Fibroblast of pulmonary artery (primary cell): Measurements from ENCODE around the gene RNF220.

Experiments used
- DNase-seq: peaks from one replicate; pipeline ENCODE4 v3.0.0-alpha.2; 2010; ENCODE audit warnings: low read depth
- H3K4me3 ChIP-seq: replicated peaks from 2 replicates; pipeline ENCODE4 v1.5.1; 2011; ENCODE audit warnings: low read depth, mild to moderate bottlenecking, control low read depth, low read length, moderate library complexity
- TF ChIP-seq, protein P1 (sequence below): IDR thresholded peaks from 2 replicates; pipeline ENCODE4 v1.5.1; 2011; ENCODE audit warnings: mild to moderate bottlenecking, control low read depth, low read length, inconsistent platforms; ENCODE audit errors: missing control alignments

Gene RNF220

DNA sequence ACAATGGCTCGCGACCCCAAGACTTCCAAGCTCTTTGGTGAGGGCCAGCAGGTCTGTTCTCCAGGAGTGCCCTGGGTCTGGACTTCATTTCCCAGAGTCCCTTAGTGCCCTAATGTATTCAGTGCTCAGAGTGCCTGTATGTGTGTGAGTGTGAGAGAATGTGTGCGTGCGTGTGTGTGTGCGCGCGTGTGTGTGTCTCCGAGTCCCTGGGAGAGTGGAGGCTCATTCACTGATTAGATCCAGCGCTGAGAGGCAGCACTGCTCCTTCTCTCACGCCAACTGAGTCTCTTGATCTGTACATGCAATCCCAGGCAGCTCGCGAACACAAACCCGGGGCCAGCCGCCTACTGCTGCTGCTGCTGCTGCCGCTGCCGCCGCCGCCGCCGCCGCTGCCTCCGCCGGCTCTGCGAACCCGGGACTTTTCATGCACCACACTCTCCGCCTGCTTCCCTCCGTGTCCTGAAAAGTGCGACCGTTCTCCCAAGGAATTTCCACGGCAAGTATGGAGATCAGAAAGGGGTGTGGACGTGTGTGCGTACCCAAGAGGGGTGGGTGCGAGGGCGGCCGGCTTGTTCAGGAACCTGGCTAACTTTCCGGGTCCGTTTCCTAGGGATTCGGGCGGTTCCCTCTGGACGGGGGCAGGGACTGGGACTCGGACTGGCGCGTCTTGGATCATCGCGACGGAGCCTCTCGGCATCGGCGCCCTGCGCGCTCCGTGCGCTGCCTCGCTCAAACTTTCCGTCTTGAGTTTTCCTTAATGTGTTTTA, at the start of gene RNF220:
Gene RNF220, plus strand, starts transcription at position 225 of the 767 bp plus-strand sequence.
- DNase-seq: peak; percentile 67
- TF ChIP-seq, protein P1, sequence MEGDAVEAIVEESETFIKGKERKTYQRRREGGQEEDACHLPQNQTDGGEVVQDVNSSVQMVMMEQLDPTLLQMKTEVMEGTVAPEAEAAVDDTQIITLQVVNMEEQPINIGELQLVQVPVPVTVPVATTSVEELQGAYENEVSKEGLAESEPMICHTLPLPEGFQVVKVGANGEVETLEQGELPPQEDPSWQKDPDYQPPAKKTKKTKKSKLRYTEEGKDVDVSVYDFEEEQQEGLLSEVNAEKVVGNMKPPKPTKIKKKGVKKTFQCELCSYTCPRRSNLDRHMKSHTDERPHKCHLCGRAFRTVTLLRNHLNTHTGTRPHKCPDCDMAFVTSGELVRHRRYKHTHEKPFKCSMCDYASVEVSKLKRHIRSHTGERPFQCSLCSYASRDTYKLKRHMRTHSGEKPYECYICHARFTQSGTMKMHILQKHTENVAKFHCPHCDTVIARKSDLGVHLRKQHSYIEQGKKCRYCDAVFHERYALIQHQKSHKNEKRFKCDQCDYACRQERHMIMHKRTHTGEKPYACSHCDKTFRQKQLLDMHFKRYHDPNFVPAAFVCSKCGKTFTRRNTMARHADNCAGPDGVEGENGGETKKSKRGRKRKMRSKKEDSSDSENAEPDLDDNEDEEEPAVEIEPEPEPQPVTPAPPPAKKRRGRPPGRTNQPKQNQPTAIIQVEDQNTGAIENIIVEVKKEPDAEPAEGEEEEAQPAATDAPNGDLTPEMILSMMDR: no peak
- H3K4me3 ChIP-seq: peak within 1 kb of the TSS; percentile 42

DNA sequence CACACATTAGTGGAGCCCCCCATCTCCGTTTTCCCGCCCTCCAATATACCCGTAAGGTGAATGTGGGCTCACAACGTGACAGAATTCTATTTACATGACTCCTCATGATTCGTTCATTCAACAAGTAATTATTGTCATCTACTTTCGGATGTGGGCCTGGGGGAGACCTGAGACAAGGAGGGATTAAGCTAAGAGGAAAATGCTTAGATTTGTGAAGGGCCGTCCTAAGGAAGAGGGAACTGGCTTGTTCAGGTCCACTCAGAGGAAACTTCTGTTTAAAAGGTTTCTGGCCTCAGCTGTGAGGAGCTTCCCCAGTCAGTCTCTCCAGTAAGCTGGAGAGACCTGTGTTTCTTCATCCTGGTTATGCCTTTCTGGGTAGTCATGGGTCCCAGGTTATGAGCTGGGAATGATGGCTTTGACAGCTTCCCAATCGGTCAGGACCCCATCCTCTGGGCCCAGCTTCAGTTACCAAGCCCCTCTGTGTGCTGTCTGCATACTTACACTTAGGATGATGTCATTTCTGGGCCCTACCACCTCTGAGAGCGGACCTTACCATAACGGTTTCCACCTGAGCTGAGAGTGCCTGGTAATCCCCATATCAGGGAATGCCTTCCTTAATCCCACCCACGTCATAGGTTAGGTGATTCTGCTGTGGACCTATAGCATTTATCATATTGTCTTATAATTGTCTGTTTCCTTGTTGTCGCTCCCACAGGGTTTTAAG, 49.3 kb upstream of the RNF220 start:
- TF ChIP-seq, protein P1: no peak
- DNase-seq: no peak
- peak overlapping the region; percentile 30 for H3K4me3 ChIP-seq

- TF ChIP-seq, protein P1: no peak
- no peak for DNase-seq
- no peak overlapping the region for H3K4me3 ChIP-seq
These were observed 47.3 kb upstream of the RNF220 start for GRCh38 chr1:44357710-44358109.

DNA sequence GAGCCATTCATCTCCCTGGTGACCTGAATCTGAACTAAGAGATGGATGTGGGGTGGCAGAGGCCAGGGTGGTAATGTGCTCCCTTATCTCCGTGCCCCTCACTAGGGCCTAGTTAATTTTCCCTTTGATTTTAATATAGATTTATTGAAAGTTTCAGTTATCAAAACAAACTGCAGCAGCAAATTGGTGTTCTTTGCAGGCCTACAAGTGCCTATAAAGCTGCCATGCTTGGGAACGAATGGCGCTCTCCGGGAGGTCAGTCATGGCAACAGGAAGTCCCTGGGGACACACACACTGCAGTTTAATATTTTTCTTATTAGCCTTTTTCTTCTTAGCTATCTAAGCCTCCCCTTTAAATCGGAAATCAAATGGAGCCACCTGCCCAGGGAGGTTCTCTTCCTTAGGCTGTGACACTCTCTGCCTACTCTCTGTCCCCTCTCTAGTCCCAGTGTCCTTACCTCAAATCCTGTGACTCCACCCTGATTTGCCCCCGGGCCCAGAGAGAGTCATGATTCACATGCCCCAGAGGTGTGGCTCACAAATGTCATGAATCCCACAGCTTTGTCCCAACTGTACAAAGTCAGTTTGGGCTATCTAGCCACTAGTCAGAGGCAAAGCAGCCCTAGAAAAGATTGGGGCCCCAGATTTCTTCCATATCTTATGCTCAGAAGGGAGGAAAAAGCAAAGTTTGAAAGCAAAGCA, 45.7 kb upstream of the RNF220 start:
- DNase-seq: no peak
- TF ChIP-seq, protein P1: no peak
- H3K4me3 ChIP-seq: no peak overlapping the region

DNA sequence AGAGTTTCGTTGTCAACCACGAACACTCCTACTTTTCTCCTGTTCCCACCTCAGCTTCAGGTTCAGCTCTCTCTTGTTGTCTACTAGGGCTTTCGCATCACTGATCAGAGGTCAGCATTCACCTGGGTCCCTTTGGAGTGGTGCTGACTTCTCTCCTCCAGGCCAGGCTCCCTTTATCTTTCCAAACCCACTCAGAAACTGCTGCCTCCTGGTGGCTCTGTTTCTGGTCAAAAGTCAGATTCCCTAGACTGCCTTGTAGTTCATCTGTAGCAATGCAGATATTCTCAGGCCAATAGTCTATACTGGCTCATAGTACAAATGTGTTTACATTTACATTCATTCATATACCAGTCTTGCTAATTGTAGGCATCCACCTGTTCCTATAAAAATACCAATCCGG, 43.6 kb upstream of the RNF220 start:
- TF ChIP-seq, protein P1: peak; percentile 31
- no peak overlapping the region for H3K4me3 ChIP-seq
- peak; percentile 22 for DNase-seq

GRCh38 chr1:44366371-44366975, 38.6 kb upstream of the RNF220 start:
- TF ChIP-seq, protein P1: no peak
- H3K4me3 ChIP-seq: no peak overlapping the region
- DNase-seq: no peak
